GM18520 (cell line): ENCODE results near the gene CISD3.

ENCODE experiments used
- ATAC-seq: cut with Tn5 transposase; IDR thresholded peaks from one replicate; pipeline ENCODE4 v1.9.1; 2021; ENCODE audit not compliant: unreplicated experiment

Gene CISD3

GRCh38 chr17:38766341-38766740 lies 36.2 kb downstream of the CISD3 start:
- no peak for ATAC-seq

- ATAC-seq = no peak
Measured at GRCh38 chr17:38768417-38768816, 38.3 kb downstream of the CISD3 start.

GRCh38 chr17:38773258-38773657 lies 43.1 kb downstream of the CISD3 start:
- ATAC-seq = no peak

GRCh38 chr17:38777641-38778250 lies 47.6 kb downstream of the CISD3 start:
- ATAC-seq = no peak

GRCh38 chr17:38779965-38780752 lies 50.0 kb downstream of the CISD3 start:
- no peak for ATAC-seq

GRCh38 chr17:38783227-38783626 lies 53.1 kb downstream of the CISD3 start:
- no peak for ATAC-seq
